Stimulated activated CD4-positive, alpha-beta T cell treated with anti-CD3 and anti-CD28 coated beads, Interleukin-1b, Interleukin-23, amount 100 ng/mL, for 1 hour (primary cell): ENCODE results near the gene IVNS1ABP.
"Not testable (repeated sequence)": the region's sequence is repeated elsewhere in the genome, so short reads cannot be mapped to it uniquely, and the experiment has no call there.

Experiments
- DNase-seq, 2 donors: peaks; one replicate each; pipeline ENCODE4 v3.0.0-alpha.2; 2020; ENCODE audit warnings: low read depth in 2 of 2

The IVNS1ABP gene

GRCh38 chr1:185317034-185317885 is at the start of gene IVNS1ABP:
Gene IVNS1ABP, minus strand, starts transcription at chr1:185317243. Its CDS starts 7,750 bp downstream, at chr1:185309493.
- DNase-seq: peak; percentile 91 to 92

DNA sequence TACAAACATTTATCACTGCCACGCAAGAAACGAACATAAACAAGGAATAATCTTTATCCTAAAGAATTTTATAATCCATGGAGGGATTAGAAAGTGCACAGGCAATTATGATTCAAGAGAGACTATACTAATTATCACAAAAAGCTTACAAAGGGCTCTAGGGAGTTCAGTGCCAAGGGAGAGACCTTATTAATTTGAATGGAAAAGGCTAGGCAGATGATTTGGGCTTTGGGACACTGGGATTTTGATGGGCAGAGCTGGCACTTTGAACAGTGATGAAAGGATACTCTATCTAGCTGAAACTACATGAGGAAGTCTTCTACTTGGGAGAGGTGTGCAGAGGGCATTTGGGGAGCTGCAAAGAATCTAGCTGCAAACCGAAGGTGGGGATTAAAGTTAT is 48.9 kb upstream of the IVNS1ABP start:
- DNase-seq: no peak

DNA sequence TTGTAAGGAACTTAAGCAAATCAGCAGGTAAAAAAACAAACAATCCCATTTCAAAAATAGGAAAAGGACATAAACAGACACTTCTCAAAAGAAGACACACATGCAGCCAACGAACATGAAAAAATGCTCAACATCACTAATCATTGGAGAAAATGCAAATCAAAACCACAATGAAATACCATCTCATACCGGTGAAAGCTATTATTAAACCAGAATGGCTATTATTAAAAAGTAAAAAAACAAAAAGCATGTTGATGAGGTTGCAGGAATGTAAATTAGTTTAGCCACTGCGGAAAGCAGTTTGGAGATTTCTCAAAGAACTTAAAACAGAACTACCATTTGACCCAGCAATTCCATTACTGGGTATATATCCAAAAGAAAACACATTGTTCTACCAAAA is 47.5 kb upstream of the IVNS1ABP start:
- DNase-seq: not testable (repeated sequence)

DNA sequence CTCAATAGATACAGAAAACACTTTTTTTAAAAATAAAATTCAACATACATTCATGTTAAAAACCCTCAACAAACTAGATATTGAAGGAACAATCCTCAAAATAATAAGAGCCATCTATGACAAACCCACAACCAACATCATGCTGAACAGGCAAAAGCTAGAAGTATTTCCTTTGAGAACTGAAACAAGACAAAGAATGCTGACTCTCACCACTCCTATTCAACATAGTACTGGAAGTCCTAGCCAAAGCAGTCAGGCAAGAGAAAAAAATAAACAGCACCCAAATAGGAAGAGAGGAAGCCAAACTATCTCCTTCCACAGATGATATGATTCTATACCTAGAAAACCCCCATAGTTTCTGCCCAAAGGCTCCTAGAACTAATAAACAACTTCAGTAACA is 46.2 kb upstream of the IVNS1ABP start:
- DNase-seq: no peak

- no peak for DNase-seq
Measured at GRCh38 chr1:185360714-185361113, 43.7 kb upstream of the IVNS1ABP start.

GRCh38 chr1:185358957-185359356 is 41.9 kb upstream of the IVNS1ABP start:
- no peak for DNase-seq

GRCh38 chr1:185355947-185356346 is 38.9 kb upstream of the IVNS1ABP start:
- DNase-seq: no peak

DNA sequence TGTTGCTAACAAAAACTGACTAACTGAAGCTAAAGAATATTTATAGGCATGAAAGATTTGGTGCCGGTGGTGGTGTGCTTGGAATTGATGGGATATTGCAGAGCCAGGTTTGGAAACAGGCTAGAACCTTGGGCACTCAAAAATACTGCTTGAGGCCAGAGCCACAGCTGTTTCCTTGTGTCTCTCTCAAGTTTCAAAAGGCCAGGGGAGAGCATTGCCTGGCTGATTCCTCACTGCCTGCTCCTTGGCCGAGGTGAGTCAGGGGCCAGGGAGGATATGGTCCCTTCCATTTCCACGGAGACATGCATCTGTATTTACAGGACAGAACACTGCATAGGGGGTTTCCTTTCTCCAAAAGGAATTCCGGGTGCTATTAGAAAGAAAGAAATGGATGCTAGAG is 36.1 kb upstream of the IVNS1ABP start:
- no peak for DNase-seq

DNA sequence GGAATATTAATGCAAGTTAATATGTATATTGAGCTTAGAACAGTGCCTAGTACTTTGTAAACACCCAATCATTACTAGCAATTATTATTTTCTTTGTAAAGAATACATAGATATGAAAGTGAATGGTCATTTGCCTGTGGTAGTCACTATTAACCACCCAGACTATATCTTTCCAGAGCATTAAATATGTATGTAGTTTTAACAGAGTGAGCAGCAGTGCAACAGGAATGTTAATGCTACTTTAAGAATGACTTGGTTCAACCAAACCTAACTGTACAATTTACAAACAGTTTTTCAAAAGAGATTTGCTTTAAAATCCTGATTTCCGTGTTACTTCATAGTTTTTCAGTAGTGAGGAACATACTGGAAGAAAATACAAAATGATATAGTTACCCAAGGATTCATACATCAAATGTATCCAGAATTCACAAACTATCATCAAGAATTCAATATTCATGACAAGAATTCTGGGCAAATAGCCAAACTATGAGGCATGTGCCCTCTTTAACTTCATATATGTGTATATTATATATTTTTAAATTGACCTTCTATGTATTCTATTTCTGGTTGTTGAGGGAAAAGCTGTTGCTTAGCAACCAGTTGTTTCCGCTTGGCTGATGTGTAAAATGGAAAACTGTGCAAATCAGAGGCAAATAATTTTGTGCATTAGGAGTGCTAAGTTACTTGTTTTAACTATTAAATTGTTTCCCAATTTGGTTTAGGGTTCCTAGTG is 34.9 kb upstream of the IVNS1ABP start:
- DNase-seq: no peak

DNA sequence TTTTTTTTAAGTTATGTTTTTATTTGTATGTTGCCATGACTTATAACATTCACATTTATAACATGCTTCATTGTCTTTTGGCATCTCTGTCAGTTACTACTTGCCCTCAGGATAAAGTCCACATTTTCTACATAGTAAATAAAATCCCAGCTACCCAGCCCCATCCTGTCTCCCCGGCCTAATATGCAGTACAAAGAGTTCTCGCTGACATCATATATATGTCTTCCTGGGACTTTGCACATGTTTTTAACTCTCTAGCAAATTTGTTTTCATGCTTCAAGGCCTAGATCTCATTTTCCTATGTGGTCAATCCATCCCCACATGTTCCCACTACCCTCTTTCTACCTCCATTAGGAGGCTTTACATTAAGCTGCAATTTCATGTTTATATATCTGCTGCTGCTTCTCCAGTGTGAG is 33.0 kb upstream of the IVNS1ABP start:
- no peak for DNase-seq

GRCh38 chr1:185349556-185349955 is 32.5 kb upstream of the IVNS1ABP start:
- no peak for DNase-seq

GRCh38 chr1:185348985-185349384 is 31.9 kb upstream of the IVNS1ABP start:
- DNase-seq: no peak

- DNase-seq: no peak
Measured at GRCh38 chr1:185348296-185348695, 31.3 kb upstream of the IVNS1ABP start.

GRCh38 chr1:185345913-185346720 is 29.1 kb upstream of the IVNS1ABP start:
- DNase-seq: no peak

DNA sequence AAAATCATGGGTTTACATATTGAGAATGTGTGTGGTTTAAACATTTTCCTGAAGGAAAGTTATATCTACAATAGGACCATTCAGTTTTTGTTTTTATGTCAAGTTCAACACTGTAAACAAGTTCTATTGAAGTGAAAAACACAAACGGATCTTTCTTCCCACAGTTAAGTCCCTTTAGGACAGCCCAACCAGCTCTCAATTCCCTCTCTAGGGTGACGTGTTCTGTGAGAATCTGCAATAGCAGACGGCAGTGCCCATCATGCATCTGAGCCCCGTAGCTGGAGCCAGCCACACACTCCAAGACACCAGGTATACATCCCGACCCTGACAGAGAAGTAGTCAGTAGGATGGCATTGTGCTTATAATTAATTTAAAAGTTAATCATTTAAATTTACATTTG is 26.3 kb upstream of the IVNS1ABP start:
- DNase-seq: no peak

DNA sequence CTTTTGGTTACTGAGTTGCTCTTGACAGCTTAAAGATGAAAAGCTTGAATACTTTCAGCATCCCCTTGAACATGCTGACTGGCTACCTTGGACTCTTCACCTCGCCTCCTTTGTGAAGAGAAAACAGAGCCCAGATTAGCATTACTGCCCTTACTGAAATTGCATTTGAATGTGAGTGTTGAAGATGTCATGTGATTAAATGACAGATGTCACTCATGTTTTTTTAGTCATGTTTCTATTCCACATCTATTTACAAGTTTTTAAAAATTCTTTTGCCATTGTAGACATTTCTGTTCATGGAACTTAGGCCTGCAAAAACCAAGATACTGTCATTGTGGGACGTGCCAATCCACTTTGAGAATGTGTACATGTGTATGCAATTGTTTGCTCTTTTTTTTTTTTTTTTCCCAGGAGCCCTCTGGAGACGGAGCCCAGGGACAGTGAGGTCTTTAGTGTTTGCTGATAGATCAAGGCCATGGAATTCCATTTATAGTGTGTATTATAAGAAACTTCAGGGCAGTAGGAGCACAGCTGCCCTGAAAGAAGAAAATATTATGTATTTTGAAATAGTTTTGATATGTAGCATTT is 25.7 kb upstream of the IVNS1ABP start:
- DNase-seq: no peak

DNA sequence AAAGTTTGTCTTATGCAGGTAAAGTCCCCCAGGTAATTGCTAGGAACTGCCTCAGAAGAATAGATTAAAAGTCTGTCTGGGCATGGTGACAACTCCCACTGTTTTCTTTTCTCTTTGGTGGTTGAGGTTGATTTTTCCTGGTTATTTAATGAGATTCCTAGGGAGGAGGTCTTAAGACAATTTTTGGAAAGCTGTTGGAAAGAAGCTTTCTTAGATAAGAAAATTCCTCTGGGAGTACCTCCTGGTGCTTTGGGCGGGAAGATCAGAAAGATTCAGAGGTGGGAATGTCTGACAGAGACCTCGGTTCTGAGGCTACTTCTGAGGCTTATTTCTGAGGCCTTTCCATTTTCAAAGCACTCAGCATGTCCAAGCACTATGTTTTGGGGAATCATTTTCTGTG is 25.0 kb upstream of the IVNS1ABP start:
- no peak for DNase-seq

GRCh38 chr1:185341196-185341781 is 24.2 kb upstream of the IVNS1ABP start:
- no peak for DNase-seq

- DNase-seq: no peak
Measured at GRCh38 chr1:185338719-185339622, 21.9 kb upstream of the IVNS1ABP start.

- no peak for DNase-seq
Measured at GRCh38 chr1:185337246-185337645, 20.2 kb upstream of the IVNS1ABP start.
